ENCODE measurements around the gene GAGE12E. TPM values are rescaled to one million over a fixed set of nuclear protein-coding genes. Genes with fewer than 3 reads are reported as not detected.
"Not testable (repeated sequence)": the region's sequence is repeated elsewhere in the genome, so short reads cannot be mapped to it uniquely, and the experiment has no call there.

Gene GAGE12E
- total RNA-seq (2021) (not detected in 2 replicates), Bru-seq, nascent RNA (not detected), BruChase-seq, experiment 1, labeled RNA remaining after a 2-hour chase (not detected), BruChase-seq, experiment 2, labeled RNA remaining after a 6-hour chase (not detected)
- long read RNA-seq, result 0 reads

- POLR2A ChIA-PET (ENCODE audit: low non-redundant PET); intact Hi-C loops (cut with micrococcal nuclease; ENCODE audit: unreplicated experiment): not testable (repeated sequence)
These were observed at the start of gene GAGE12E for GRCh38 chrX:49550989-49551388. Gene GAGE12E (plus strand): TSS chrX:49551289. CDS start chrX:49552444, 1,155 bp downstream.

GRCh38 chrX:49531877-49532276 lies 19.2 kb upstream of the GAGE12E start, which contains the start of gene GAGE12C:
Gene GAGE12C (plus strand): TSS chrX:49532177. CDS start chrX:49533332, 1,155 bp downstream.
- DNase-seq (ENCODE audit: low spot score); H3K27me3 ChIP-seq (replicated peaks; ENCODE audit: insufficient read depth, low read depth, low read length, poor library complexity); H3K4me3 ChIP-seq (ENCODE audit: low read depth, low read length, poor library complexity, severe bottlenecking); POLR2A ChIA-PET (ENCODE audit: low non-redundant PET); H3K4me1 ChIP-seq (ENCODE audit: insufficient read depth, low read length, poor library complexity, severe bottlenecking); H3K9me3 ChIP-seq (ENCODE audit: low read depth, low read length, poor library complexity, severe bottlenecking); H3K27ac ChIP-seq (ENCODE audit: low read depth, low read length, poor library complexity, severe bottlenecking); H3K36me3 ChIP-seq (ENCODE audit: insufficient read depth, low read length, poor library complexity, severe bottlenecking); intact Hi-C loops (cut with micrococcal nuclease; ENCODE audit: unreplicated experiment); CTCF ChIA-PET; BruUV-seq (replicated peaks): not testable (repeated sequence)

More at GRCh38 chrX:49550989-49551388, at the start of gene GAGE12E:
- DNase-seq (ENCODE audit: low spot score); H3K27me3 ChIP-seq (replicated peaks; ENCODE audit: insufficient read depth, low read depth, low read length, poor library complexity); BruUV-seq (replicated peaks); H3K9me3 ChIP-seq (ENCODE audit: low read depth, low read length, poor library complexity, severe bottlenecking); H3K27ac ChIP-seq (ENCODE audit: low read depth, low read length, poor library complexity, severe bottlenecking); H3K4me3 ChIP-seq (ENCODE audit: low read depth, low read length, poor library complexity, severe bottlenecking); H3K36me3 ChIP-seq (ENCODE audit: insufficient read depth, low read length, poor library complexity, severe bottlenecking); CTCF ChIA-PET; H3K4me1 ChIP-seq (ENCODE audit: insufficient read depth, low read length, poor library complexity, severe bottlenecking): not testable (repeated sequence)

GRCh38 chrX:49541433-49541832 lies 9.7 kb upstream of the GAGE12E start, which contains the start of gene GAGE12D:
Gene GAGE12D (plus strand): TSS chrX:49541733. CDS start chrX:49542888, 1,155 bp downstream.
- intact Hi-C loops (cut with micrococcal nuclease; ENCODE audit: unreplicated experiment); H3K9me3 ChIP-seq (ENCODE audit: low read depth, low read length, poor library complexity, severe bottlenecking); H3K27ac ChIP-seq (ENCODE audit: low read depth, low read length, poor library complexity, severe bottlenecking); H3K4me1 ChIP-seq (ENCODE audit: insufficient read depth, low read length, poor library complexity, severe bottlenecking); DNase-seq (ENCODE audit: low spot score); BruUV-seq (replicated peaks); H3K27me3 ChIP-seq (replicated peaks; ENCODE audit: insufficient read depth, low read depth, low read length, poor library complexity); H3K4me3 ChIP-seq (ENCODE audit: low read depth, low read length, poor library complexity, severe bottlenecking); H3K36me3 ChIP-seq (ENCODE audit: insufficient read depth, low read length, poor library complexity, severe bottlenecking); POLR2A ChIA-PET (ENCODE audit: low non-redundant PET); CTCF ChIA-PET: not testable (repeated sequence)

- H3K4me3 ChIP-seq (ENCODE audit: low read depth, low read length, poor library complexity, severe bottlenecking); DNase-seq (ENCODE audit: low spot score); H3K9me3 ChIP-seq (ENCODE audit: low read depth, low read length, poor library complexity, severe bottlenecking); H3K4me1 ChIP-seq (ENCODE audit: insufficient read depth, low read length, poor library complexity, severe bottlenecking); H3K36me3 ChIP-seq (ENCODE audit: insufficient read depth, low read length, poor library complexity, severe bottlenecking); BruUV-seq (replicated peaks); CTCF ChIA-PET; intact Hi-C loops (cut with micrococcal nuclease; ENCODE audit: unreplicated experiment); POLR2A ChIA-PET (ENCODE audit: low non-redundant PET); H3K27ac ChIP-seq (ENCODE audit: low read depth, low read length, poor library complexity, severe bottlenecking); H3K27me3 ChIP-seq (replicated peaks; ENCODE audit: insufficient read depth, low read depth, low read length, poor library complexity): not testable (repeated sequence)
These were observed 9.5 kb downstream of the GAGE12E start, which contains the start of gene GAGE12F for GRCh38 chrX:49560542-49560941. Gene GAGE12F (plus strand): TSS chrX:49560842. CDS start chrX:49561997, 1,155 bp downstream.

GRCh38 chrX:49568728-49569127 lies 17.6 kb downstream of the GAGE12E start:
- H3K4me3 ChIP-seq (ENCODE audit: low read depth, low read length, poor library complexity, severe bottlenecking); H3K4me1 ChIP-seq (ENCODE audit: insufficient read depth, low read length, poor library complexity, severe bottlenecking); CTCF ChIA-PET; BruUV-seq (replicated peaks); H3K36me3 ChIP-seq (ENCODE audit: insufficient read depth, low read length, poor library complexity, severe bottlenecking); H3K9me3 ChIP-seq (ENCODE audit: low read depth, low read length, poor library complexity, severe bottlenecking); POLR2A ChIA-PET (ENCODE audit: low non-redundant PET); H3K27me3 ChIP-seq (replicated peaks; ENCODE audit: insufficient read depth, low read depth, low read length, poor library complexity); intact Hi-C loops (cut with micrococcal nuclease; ENCODE audit: unreplicated experiment); H3K27ac ChIP-seq (ENCODE audit: low read depth, low read length, poor library complexity, severe bottlenecking); DNase-seq (ENCODE audit: low spot score): not testable (repeated sequence)

GRCh38 chrX:49569152-49569551 lies 18.1 kb downstream of the GAGE12E start:
- intact Hi-C loops (cut with micrococcal nuclease; ENCODE audit: unreplicated experiment); DNase-seq (ENCODE audit: low spot score); H3K4me1 ChIP-seq (ENCODE audit: insufficient read depth, low read length, poor library complexity, severe bottlenecking); H3K27me3 ChIP-seq (replicated peaks; ENCODE audit: insufficient read depth, low read depth, low read length, poor library complexity); BruUV-seq (replicated peaks); H3K36me3 ChIP-seq (ENCODE audit: insufficient read depth, low read length, poor library complexity, severe bottlenecking); H3K27ac ChIP-seq (ENCODE audit: low read depth, low read length, poor library complexity, severe bottlenecking); POLR2A ChIA-PET (ENCODE audit: low non-redundant PET); CTCF ChIA-PET; H3K4me3 ChIP-seq (ENCODE audit: low read depth, low read length, poor library complexity, severe bottlenecking); H3K9me3 ChIP-seq (ENCODE audit: low read depth, low read length, poor library complexity, severe bottlenecking): not testable (repeated sequence)

GRCh38 chrX:49570100-49570499 lies 19.0 kb downstream of the GAGE12E start, which contains the start of gene GAGE12G:
Gene GAGE12G (plus strand): TSS chrX:49570400. CDS start chrX:49571555, 1,155 bp downstream.
- intact Hi-C loops (cut with micrococcal nuclease; ENCODE audit: unreplicated experiment); H3K4me3 ChIP-seq (ENCODE audit: low read depth, low read length, poor library complexity, severe bottlenecking); H3K27ac ChIP-seq (ENCODE audit: low read depth, low read length, poor library complexity, severe bottlenecking); H3K36me3 ChIP-seq (ENCODE audit: insufficient read depth, low read length, poor library complexity, severe bottlenecking); H3K4me1 ChIP-seq (ENCODE audit: insufficient read depth, low read length, poor library complexity, severe bottlenecking); H3K9me3 ChIP-seq (ENCODE audit: low read depth, low read length, poor library complexity, severe bottlenecking); DNase-seq (ENCODE audit: low spot score); H3K27me3 ChIP-seq (replicated peaks; ENCODE audit: insufficient read depth, low read depth, low read length, poor library complexity); POLR2A ChIA-PET (ENCODE audit: low non-redundant PET); BruUV-seq (replicated peaks); CTCF ChIA-PET: not testable (repeated sequence)

GRCh38 chrX:49579649-49580048 lies 28.6 kb downstream of the GAGE12E start, which contains the start of gene GAGE12H:
Gene GAGE12H (plus strand): TSS chrX:49579949. CDS start chrX:49581104, 1,155 bp downstream.
- BruUV-seq (replicated peaks); H3K36me3 ChIP-seq (ENCODE audit: insufficient read depth, low read length, poor library complexity, severe bottlenecking); intact Hi-C loops (cut with micrococcal nuclease; ENCODE audit: unreplicated experiment); CTCF ChIA-PET; H3K9me3 ChIP-seq (ENCODE audit: low read depth, low read length, poor library complexity, severe bottlenecking); H3K4me1 ChIP-seq (ENCODE audit: insufficient read depth, low read length, poor library complexity, severe bottlenecking); POLR2A ChIA-PET (ENCODE audit: low non-redundant PET); H3K27me3 ChIP-seq (replicated peaks; ENCODE audit: insufficient read depth, low read depth, low read length, poor library complexity); H3K4me3 ChIP-seq (ENCODE audit: low read depth, low read length, poor library complexity, severe bottlenecking); H3K27ac ChIP-seq (ENCODE audit: low read depth, low read length, poor library complexity, severe bottlenecking); DNase-seq (ENCODE audit: low spot score): not testable (repeated sequence)
